NCI-H524 (cell line): ENCODE data around the gene ZNF804A.
"Not testable (repeated sequence)": the region's sequence is repeated elsewhere in the genome, so short reads cannot be mapped to it uniquely, and the experiment has no call there.

ENCODE experiments used
- DNase-seq, 2 experiments: peaks; one replicate each; lab custom pipeline; 2025; lab: John Stamatoyannopoulos, UW

Gene ZNF804A

DNA sequence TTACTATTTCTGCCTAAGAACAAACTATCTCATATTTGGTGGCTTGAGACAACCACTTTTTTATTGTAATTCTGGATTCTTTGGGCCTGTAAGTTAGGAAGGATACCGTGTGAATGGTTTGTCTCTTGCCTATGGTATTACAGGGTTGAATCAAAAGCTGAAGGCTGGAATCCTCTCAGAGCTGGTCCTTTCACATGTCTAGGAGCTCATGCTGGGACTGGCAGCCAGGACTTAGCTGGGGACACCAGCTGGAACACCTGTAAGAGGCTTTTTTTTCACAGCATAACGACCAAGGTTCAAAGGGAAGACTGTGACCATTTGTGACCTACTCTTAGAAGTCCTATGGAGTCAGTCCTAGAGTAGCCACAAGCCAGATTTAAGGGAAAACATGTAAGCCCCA, 226.3 kb downstream of the ZNF804A start:
- DNase-seq: no peak

DNA sequence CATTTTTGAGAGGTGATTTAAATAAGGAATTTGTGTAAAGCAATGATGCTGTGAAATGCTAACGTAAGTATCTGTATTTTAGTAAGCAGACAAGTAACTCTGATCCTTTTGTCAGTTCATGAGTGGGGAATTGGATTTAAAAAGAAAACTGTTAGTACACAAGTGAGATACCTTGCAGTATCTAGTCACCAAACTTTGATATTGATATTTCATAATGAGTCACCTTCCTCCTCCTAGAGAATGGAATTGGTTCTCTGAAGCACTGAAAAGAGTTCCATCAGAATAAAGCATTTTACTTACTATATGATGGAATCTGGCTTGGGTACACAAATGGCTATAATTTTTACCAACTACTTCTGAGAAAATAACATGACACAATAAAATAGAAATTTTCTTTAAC, 232.2 kb downstream of the ZNF804A start:
- DNase-seq: no peak

DNA sequence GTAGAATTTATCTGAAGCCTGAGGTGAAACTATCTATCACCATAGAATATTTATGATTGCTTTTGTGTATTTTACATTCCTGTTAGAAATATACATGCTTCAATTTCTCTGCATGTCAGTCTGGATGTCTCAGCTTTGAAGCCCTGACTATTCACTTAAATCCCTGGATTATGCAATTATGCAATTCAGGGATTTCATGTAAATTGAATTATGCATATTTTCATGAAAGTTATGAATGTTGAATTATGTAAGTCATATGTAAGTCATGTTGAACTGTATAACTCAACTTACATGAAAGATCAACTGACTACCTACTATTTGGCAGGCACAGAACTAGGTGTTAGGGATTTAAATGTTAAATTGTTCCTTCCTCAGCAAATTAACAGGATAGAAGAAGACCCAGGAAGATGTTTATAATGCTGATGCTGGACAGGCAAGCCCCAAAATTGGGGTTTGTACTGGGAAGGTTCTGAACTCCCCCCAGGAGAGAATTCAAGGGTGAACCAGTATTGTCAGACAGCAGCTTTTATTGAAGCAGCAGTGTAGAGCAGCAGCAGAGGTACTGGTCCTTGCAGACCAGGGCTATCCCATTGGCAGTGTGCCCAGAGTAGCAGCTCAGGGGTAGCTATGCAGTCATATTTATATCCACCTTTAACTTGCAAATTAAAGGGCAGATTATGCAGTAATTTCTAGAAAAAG, 236.5 kb downstream of the ZNF804A start:
- peak in 1 of 2 experiments; percentile 4 for DNase-seq

DNA sequence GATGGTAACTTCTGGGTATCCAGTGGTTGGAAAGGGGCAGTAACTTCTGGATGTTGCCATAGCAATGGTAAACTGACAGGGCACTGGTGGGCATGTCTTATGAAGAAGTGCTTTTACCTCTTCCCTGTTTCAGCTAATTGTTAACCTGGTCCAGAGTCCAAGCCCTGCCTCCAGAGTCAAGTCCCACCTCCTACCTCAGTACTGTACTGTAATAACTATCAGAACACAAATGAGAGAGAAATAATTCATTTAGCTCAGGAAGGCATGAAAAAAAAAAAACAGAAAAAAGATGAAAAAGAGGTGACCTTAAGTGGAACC, 237.0 kb downstream of the ZNF804A start:
- no peak for DNase-seq

DNA sequence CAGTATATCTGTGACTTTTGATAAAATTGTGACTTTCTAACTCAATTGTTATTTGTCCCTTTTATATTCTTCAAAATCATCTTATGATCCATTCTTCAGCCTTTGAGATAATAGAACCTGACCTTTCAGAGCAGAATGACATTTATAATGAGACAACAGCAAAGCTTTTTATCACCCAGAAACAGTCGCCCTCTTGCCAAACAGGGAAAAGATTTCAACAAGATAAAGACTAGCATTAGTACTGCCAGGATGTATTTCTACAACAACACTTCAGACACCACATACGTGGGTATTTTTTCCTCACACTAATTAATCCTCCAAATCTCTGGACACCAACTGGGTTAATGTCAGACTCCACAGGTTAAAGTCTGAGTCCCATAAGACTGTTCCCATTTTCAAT, 249.0 kb downstream of the ZNF804A start:
- DNase-seq: no peak

DNA sequence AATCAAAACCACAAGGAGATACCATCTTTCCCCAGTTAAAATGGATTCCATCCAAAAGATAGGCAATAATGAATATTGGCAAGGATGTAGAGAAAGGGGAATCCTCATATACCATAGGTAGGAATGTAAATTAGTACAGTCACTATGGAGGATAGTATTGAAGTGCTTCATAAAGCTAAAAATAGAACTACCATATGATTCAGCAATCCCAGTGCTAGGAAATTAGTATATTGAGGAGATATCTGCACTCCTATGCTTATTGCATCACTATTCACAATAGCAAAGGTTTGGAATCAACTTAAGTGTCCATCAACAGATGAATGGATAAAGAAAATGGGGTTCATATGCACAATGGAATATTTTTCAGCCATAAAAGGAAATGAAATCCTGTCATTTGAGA, 251.2 kb downstream of the ZNF804A start:
- no peak for DNase-seq

DNA sequence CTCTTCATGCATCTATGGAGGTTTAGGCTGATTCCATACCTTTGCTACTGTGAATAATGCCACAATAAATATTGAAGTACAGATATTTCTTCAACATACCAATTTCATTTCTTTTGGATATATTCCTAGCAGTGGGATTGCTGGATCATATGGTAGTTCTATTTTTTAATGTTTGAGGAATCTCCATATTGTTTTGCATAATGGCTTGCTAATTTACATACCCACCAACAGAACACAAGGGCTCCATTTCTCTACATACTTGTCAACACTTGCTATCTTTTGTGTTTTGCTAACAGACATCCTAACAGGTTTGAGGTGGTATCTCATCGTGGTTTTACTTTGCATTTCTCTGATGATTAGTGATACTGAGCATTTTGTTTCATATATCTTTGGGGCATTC, 253.2 kb downstream of the ZNF804A start:
- DNase-seq: no peak

DNA sequence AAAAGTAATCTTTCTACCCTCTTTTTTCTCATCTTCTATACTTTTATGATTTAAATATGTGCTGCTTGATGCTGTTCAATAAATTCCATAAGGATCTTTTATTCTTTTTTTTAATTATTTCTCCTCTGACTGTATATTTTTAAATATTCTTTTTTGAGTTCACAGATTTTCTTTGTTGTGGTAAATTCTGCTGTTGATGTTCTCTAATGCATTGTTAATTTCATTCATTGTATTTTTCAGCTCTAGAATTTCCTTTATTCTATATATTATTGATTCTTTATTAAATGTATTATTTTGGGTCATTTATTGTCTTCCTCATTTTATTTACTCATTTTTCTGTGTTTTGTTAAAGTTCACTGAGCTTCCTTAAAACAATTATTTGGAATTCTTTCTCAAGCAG, 260.9 kb downstream of the ZNF804A start:
- DNase-seq: no peak

DNA sequence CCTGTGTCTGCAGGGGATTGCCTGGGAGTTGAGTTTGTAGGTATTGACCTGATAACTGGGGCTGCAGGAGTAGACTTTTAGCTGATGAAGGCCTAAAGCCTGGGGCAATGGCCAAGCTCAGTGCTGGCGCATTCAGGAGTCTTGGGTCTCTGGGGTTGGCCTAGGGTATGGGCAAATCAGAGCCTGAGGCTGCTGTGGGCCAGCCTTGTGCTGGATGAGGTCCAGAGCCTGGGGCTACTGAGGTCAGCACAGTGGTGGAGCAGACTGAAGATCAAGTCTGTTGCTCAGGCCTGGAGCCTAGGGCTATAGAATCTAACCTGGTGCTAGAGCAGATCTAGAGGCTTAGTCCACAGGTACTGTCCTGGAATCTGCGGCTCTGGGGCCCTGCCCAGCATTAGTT, 262.4 kb downstream of the ZNF804A start:
- no peak for DNase-seq

DNA sequence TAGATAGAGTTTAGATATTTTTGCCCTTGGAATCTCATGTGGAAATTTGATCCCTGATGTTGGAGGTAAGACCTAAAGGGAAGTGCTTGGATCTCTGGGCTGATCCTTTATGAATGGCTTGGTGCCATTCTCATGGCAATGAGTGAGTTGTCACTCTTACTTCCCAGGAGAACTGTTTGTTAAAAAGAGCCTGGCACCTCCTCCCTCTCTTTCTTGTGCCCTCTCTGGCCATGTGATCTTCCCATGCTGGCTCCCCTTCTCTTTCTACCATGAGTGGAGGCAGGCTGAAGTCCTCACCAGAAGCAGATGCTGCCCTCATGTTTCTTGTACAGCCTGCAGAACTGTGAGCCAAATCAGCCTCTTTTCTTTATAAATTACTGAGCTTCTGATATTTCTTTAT, 276.9 kb downstream of the ZNF804A start:
- DNase-seq: no peak

DNA sequence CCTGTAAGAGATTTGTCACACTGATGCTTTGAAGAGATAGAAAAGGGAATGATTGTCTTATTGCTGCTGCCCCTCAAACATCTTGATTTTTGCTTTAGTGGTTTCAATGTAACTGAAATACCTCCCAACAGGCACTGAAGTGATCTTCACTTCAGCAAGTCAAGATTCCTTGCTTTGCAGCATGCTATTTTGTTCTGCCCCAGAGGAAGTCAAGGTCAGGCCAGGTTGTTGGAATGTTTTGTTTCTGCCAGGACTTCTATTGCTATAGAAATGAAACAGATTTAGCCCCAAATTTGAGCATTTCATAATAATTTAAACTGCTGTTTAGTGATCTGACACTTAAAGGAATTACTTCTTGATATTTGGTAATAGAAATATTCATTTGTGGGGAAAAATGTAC, 277.6 kb downstream of the ZNF804A start:
- DNase-seq: no peak

DNA sequence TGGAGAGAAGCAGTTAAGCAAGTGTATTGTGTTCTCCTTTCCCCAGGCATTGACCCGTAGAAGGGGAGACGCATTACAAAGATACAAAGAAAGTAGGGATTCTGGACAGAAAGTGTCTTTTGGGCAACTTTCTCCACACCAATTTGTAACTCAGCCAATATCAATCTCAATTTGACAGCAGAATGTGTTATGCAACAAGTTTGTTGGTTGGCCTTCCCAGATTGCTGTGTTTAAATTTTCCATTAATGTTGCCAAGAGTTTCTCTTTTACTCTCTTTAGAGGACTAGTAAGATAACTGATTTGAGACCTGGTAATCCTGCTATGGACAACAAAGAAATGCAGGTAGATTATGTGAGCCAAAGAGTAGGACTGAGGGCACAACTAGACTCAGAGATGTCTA, 279.6 kb downstream of the ZNF804A start:
- no peak for DNase-seq

DNA sequence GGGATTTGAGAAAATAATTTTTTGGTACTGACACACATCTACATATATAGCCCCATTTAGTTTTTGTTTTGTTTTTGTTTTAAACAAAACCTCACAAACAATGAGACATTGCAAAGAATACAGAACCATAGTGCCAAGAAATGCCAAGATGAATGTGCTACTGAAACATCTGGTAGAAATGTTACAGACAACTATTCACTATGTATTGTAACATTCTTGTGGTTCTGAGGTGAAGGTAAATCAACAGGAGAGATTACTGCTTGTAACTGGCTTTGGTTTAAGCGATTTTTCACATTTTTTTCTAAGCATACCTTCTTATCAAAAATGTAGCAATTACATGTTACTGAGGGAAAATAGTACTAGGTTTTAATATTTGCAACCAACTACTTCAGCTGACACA, 281.3 kb downstream of the ZNF804A start:
- DNase-seq: no peak

DNA sequence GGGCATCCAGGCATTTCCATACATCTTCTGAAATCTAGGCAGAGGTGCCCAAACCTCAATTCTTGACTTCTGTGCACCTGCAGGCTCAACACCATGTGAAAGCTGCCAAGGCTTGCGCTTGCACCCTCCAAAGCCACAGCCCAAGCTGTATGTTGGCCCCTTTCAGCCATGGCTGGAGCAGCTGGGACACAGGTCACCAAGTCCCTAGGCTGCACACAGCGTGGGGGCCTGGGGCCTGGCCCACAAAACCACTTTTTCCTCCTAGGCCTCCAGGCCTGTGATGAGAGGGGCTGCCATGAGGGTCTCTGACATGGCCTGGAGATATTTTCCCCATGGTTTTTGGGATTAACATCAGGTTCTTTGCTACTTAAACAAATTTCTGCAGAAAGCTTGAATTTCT, 288.3 kb downstream of the ZNF804A start:
- DNase-seq: not testable (repeated sequence)

DNA sequence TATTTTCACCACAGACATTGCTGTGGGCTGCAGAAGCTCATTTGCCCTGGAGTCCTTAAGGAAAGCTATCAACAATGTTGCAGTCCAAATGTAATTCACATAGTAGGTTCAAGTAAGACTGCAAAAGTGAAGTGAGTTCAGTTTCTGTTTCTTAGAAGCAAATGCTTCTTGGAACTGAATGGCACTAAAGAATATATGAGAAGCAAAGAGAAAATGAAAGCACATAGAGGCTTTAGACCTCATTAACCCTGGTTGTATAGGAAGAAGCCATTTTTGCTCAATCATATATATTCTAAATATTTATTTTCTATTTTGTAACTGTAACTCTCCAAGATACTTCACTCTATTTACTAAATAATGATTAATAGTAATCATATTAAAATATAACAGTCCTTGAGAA, 292.0 kb downstream of the ZNF804A start:
- DNase-seq: no peak

DNA sequence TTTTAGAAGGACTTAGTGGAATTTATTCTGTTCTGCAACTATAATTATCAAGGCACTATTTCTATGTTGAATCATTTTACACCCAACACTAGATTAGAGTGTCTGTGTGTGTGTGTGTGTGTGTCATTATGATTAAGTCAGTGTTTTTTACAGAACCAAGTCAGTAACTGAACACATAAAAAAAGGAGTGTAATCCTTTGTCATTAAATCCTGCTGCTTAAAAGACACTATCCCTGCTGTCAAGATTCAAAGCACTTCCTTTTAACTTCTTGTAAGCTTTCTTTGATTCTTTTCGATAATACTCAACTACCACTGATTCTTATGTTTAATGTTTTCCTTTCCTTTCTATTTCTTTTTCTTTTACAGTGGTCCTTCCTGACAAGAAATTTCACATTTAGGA, 306.7 kb downstream of the ZNF804A start:
- no peak for DNase-seq

DNA sequence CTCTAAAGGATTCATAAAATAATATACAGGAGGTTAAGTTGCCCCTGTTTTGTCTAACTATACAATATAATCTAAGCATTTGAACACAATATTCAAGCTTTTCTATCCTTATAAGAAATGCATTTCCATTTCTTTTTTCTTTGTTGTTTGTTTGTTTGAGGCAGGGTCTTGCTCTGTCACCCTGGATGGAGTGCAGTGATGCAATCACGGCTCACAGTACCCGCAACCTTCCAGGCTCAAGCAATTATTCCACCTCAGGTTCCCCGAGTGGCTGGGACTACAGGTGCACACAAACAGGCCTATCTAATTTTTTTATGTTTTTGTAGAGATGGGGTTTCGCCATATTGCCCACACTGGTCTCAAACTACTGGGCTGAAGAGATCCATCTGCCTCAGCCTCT, 307.8 kb downstream of the ZNF804A start:
- no peak for DNase-seq

DNA sequence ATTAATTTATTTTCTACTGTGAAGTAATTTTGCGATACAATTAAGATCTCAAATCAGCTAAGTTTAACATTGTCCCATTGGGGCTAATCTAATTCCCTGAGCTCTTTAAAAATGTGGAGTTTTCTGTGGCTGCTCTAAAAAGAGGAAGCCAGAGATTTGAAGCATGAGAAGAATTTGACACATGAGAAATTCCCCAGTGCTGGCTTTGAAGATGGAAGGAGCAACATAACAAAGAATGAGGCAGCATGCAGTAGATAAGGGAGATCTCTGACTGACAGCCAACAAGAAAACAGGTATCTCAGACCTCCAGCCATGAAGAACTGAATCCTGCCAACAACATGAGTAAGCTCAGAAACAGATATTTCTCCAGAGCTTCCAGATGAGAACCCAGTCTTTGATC, 308.4 kb downstream of the ZNF804A start:
- no peak for DNase-seq

DNA sequence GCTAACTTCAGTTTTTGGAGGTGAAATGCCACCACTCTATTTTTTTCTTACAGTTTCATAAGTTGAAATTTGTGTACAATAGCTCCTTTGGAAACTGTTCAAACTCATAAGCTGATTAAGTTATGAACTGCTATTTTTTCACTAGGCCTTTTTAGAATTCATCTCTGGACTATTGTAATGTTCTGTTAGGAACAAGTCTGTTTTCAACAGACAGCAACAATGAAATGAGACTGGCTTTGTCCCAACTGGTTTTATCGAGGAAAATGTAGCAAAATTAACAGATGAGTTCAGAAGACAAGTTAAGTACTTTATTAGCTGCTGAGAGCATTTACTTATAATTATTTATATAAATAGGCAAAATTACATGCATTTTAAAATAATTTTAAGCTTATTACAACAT, 310.6 kb downstream of the ZNF804A start:
- no peak for DNase-seq

DNA sequence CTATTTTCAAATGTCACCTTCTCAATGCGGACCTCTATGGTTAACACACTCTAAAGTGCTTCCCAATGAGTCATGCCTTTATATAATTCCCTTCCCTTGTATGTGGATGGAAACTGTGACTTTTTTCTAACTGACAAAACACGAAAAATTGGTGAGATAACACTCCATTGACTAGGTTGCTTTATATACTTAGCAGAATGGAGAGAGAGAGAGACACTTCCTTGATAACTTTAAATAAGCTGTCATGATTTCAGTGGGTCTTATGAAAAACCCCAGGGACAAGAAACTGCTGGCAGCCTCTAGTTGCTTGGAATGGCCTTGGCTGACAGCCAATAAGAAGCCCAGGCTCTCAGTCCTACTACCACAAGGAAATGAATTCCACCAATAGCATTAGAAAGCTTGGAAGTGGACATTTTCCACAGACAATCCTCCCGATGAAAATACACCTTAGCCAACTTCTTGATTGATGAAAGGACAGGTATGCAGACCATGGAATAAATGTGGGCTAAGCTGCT, 322.2 kb downstream of the ZNF804A start:
- DNase-seq: no peak

DNA sequence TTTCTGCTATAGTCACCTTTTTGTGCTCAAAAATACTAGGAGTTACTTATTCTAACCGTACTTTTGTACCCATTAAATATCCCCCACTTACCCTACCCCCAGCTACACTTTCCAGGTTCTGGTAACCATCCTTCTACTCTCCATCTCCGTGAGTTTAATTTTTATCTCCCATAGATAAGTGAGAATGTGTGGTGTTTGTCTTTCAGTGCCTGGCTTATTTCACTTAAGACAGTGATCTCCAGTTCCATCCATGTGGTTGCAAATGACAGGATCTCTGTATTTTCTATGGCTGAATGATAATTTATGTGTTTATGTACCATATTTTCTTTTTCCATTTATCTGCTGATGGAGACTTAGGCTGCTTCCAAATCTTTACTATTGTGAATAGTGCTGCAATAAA, 323.3 kb downstream of the ZNF804A start:
- no peak for DNase-seq

DNA sequence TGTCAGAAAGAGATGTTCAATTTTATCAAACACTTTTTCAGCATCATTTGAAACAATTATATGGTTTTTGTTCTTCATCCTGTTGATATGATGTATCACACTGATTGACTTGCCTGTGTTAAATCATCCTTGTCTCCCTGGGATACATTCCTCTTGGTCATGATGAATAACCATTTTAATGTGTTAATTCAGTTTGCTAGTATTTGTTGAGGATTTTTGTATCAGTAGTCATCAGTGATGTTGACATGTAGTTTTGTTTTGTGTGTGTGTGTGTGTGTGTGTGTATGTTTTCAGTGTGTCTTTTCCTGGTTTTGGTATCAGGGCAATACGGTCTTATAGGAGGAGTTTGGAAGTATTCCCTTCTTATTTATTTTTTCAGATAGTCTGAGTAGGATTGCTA, 325.4 kb downstream of the ZNF804A start:
- no peak for DNase-seq

DNA sequence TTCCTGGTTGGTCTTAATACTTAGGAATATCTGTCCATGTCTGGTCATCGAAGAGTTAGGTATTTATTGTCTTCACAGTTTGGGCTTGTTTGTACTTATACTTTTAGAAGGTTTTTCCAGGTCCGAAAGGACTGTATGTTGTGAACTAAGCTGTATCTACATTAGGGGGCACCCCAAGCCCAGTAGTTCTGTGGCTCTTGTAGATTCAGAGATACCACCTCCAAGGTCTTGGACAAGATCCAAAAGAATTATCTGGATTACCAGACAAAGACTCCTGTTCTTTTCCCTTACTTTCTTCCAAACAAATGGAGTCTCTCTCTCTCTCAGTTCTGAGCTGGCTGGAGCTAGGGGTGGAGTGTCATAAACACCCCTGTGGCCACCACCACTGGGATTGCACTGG, 328.7 kb downstream of the ZNF804A start:
- no peak for DNase-seq

DNA sequence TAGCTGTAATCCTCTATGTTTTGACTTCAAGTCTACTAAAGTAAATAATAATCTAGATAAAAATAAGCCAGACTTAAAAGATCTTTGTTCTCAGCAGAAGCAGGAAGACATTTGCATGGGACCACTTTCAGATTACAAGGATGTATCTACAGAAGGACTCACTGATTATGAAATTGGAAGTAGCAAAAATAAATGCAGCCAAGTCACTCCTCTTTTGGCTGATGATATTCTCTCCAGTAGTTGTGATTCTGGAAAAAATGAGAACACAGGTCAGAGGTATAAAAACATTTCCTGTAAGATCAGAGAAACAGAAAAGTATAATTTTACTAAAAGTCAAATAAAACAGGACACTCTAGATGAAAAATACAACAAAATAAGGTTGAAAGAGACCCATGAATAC, 338.4 kb downstream of the ZNF804A start:
- no peak for DNase-seq
